Large intestine (tissue), 3 donors: ENCODE results near the gene WNT4. TPM values are rescaled to one million over a fixed set of nuclear protein-coding genes. Genes with fewer than 3 reads are reported as not detected.

Experiments used
- DNase-seq, 2 donors: peaks; one replicate each; pipeline versions ENCODE4 v3.0.0 to v3.0.0-alpha.2; 2013
- H3K27ac ChIP-seq: one replicate; pipeline ENCODE4 v1.5.1; 2013; ENCODE audit warnings: low read length
- H3K27me3 ChIP-seq: 2 replicates; pipeline ENCODE4 v1.6.1; 2013; ENCODE audit warnings: low read length; ENCODE audit not compliant: control insufficient read depth, insufficient read depth
- H3K36me3 ChIP-seq: 2 replicates; pipeline ENCODE4 v1.6.1; 2013; ENCODE audit warnings: low read length; ENCODE audit not compliant: control insufficient read depth, insufficient read depth
- H3K4me1 ChIP-seq: one replicate; pipeline ENCODE4 v1.6.1; 2013; ENCODE audit warnings: low read length; ENCODE audit not compliant: control insufficient read depth, insufficient read depth
- H3K4me3 ChIP-seq: one replicate; pipeline ENCODE4 v1.5.1; 2013; ENCODE audit warnings: low read length
- H3K9me3 ChIP-seq: one replicate; pipeline ENCODE4 v1.6.1; 2013; ENCODE audit warnings: mild to moderate bottlenecking, low read depth, low read length, moderate library complexity; ENCODE audit not compliant: control insufficient read depth
- WGBS: methylation state at CpG from one replicate; pipeline ENCODE4 v1.1.5; 2013; ENCODE audit warnings: low lambda C conversion rate; ENCODE audit not compliant: insufficient coverage; 5-methylcytosine and 5-hydroxymethylcytosine counted together
- polyA plus RNA-seq: library from polyadenylated mRNA; unstranded; fragments of 120-200 nt; gene quantifications from one replicate; pipeline ENCODE4 v1.2.1, GENCODE V29; 2013

WNT4 gene
- polyA plus RNA-seq, 1 donor = 2.2 TPM

- DNase-seq = peak in 1 of 2 donors; percentile 41
- peak overlapping the region; percentile 35 for H3K4me3 ChIP-seq
- no CpG with 5 or more reads among the region's 102 CpGs for WGBS
- no peaks in the 10 kb centered on the region for H3K36me3 ChIP-seq
- H3K9me3 ChIP-seq = no peaks in the 10 kb centered on the region
- peaks cover 60% of the 10 kb centered on the region for H3K27me3 ChIP-seq
- no peak overlapping the region for H3K27ac ChIP-seq
- H3K4me1 ChIP-seq = peaks cover 5% of the 10 kb centered on the region
Observed at GRCh38 chr1:22142315-22143064, 407 bp downstream of the WNT4 start.

GRCh38 chr1:22141554-22142314 is 1.2 kb downstream of the WNT4 start:
- H3K27ac ChIP-seq = no peak overlapping the region
- H3K4me3 ChIP-seq = peak overlapping the region; percentile 35
- peaks cover 60% of the 10 kb centered on the region for H3K27me3 ChIP-seq
- WGBS = no CpG with 5 or more reads among the region's 28 CpGs
- no peaks in the 10 kb centered on the region for H3K36me3 ChIP-seq
- no peaks in the 10 kb centered on the region for H3K9me3 ChIP-seq
- peaks cover 5% of the 10 kb centered on the region for H3K4me1 ChIP-seq
- peak in 1 of 2 donors; percentile 30 for DNase-seq

- Histone ChIP-seq H3K9me3 (no peaks in the 10 kb centered on the region), H3K27ac (no peak overlapping the region), H3K4me3 (no peak overlapping the region), H3K4me1 (peaks cover 5% of the 10 kb centered on the region), H3K36me3 (no peaks in the 10 kb centered on the region), H3K27me3 (peaks cover 61% of the 10 kb centered on the region)
- DNase-seq = no peak
- WGBS = no CpG with 5 or more reads among the region's 5 CpGs
Observed at GRCh38 chr1:22140694-22141093, 2.2 kb downstream of the WNT4 start.

GRCh38 chr1:22139817-22140216 is 3.1 kb downstream of the WNT4 start:
- no peak overlapping the region for H3K4me3 ChIP-seq
- no peaks in the 10 kb centered on the region for H3K36me3 ChIP-seq
- no CpG with 5 or more reads among the region's 12 CpGs for WGBS
- no peak for DNase-seq
- no peaks in the 10 kb centered on the region for H3K9me3 ChIP-seq
- H3K27ac ChIP-seq = no peak overlapping the region
- peaks cover 5% of the 10 kb centered on the region for H3K4me1 ChIP-seq
- peaks cover 54% of the 10 kb centered on the region for H3K27me3 ChIP-seq

- no CpG with 5 or more reads among the region's 15 CpGs for WGBS
- Histone ChIP-seq H3K27me3 (peaks cover 47% of the 10 kb centered on the region), H3K36me3 (no peaks in the 10 kb centered on the region), H3K27ac (no peak overlapping the region), H3K4me3 (no peak overlapping the region), H3K9me3 (no peaks in the 10 kb centered on the region), H3K4me1 (peaks cover 5% of the 10 kb centered on the region)
- DNase-seq = no peak
Observed at GRCh38 chr1:22139066-22139594, 3.8 kb downstream of the WNT4 start.

- H3K9me3 ChIP-seq = no peaks in the 10 kb centered on the region
- no peaks in the 10 kb centered on the region for H3K36me3 ChIP-seq
- peaks cover 40% of the 10 kb centered on the region for H3K27me3 ChIP-seq
- no peak overlapping the region for H3K27ac ChIP-seq
- WGBS = no CpG with 5 or more reads among the region's 16 CpGs
- DNase-seq = peak; percentile 34 to 39
- H3K4me3 ChIP-seq = no peak overlapping the region
- no peaks in the 10 kb centered on the region for H3K4me1 ChIP-seq
Observed at GRCh38 chr1:22137004-22137720, 5.7 kb downstream of the WNT4 start.

- Histone ChIP-seq H3K36me3 (no peaks in the 10 kb centered on the region), H3K27me3 (peaks cover 13% of the 10 kb centered on the region), H3K27ac (no peak overlapping the region), H3K9me3 (no peaks in the 10 kb centered on the region), H3K4me1 (no peaks in the 10 kb centered on the region), H3K4me3 (no peak overlapping the region)
- DNase-seq = no peak
- WGBS = no CpG with 5 or more reads among the region's 15 CpGs
Observed at GRCh38 chr1:22133931-22134324, 9.0 kb downstream of the WNT4 start.

GRCh38 chr1:22133247-22133930 is 9.5 kb downstream of the WNT4 start:
- DNase-seq = no peak
- Histone ChIP-seq H3K36me3 (no peaks in the 10 kb centered on the region), H3K4me1 (no peaks in the 10 kb centered on the region), H3K27me3 (peaks cover 8% of the 10 kb centered on the region), H3K9me3 (no peaks in the 10 kb centered on the region), H3K27ac (no peak overlapping the region), H3K4me3 (no peak overlapping the region)
- WGBS = no CpG with 5 or more reads among the region's 16 CpGs

- no peak overlapping the region for H3K4me3 ChIP-seq
- H3K27me3 ChIP-seq = peaks cover 6% of the 10 kb centered on the region
- no peaks in the 10 kb centered on the region for H3K9me3 ChIP-seq
- no peak overlapping the region for H3K27ac ChIP-seq
- DNase-seq = no peak
- H3K36me3 ChIP-seq = no peaks in the 10 kb centered on the region
- WGBS = no CpG with 5 or more reads among the region's 15 CpGs
- no peaks in the 10 kb centered on the region for H3K4me1 ChIP-seq
Observed at GRCh38 chr1:22132517-22133235, 10.2 kb downstream of the WNT4 start.
